CD4-positive, alpha-beta T cell (primary cell): Measurements from ENCODE around the gene NBPF6. TPM values are rescaled to one million over a fixed set of nuclear protein-coding genes. Genes with fewer than 3 reads are reported as not detected.

Source experiments
- ATAC-seq: fragments of 200-7000 bp; cut with Tn5 transposase; one replicate; pipeline ENCODE4 v1.10.0; 2022; ENCODE audit warnings: mild to moderate bottlenecking; ENCODE audit not compliant: poor library complexity
- CTCF ChIA-PET: fragments of 350-600 bp; sonication (Branson Sonifier 250); formaldehyde crosslinking; loops from one replicate; lab custom pipeline; 2021; ENCODE audit warnings: antibody characterized with exemption, inconsistent platforms; lab: Charles Lee
- POLR2A ChIA-PET: fragments of 350-600 bp; sonication (Branson Sonifier 250); formaldehyde crosslinking; loops from one replicate; lab custom pipeline; 2021; ENCODE audit warnings: antibody characterized with exemption, inconsistent platforms; lab: Charles Lee
- DNase-seq, 14 experiments: peaks; one replicate each; pipeline ENCODE4 v3.0.0-alpha.2; 2013 to 2020; ENCODE audit warnings: mixed read lengths in 2 of 14
- H3K27ac ChIP-seq, 2 donors: one replicate each; pipeline versions ENCODE4 v1.5.1 to v1.7.0; 2013; ENCODE audit warnings: low read length in 2 of 2, low read depth in 1 of 2, mild to moderate bottlenecking in 1 of 2
- H3K27me3 ChIP-seq, 2 experiments: 1 replicate in 1 of 2; 2 replicates in 1 of 2; pipeline versions ENCODE4 v1.6.1 to v1.7.0; 2013; ENCODE audit warnings: low read length in 2 of 2, control low read depth in 1 of 2, mild to moderate bottlenecking in 1 of 2, moderate library complexity in 1 of 2; ENCODE audit not compliant: insufficient read depth in 2 of 2, control insufficient read depth in 1 of 2
- H3K36me3 ChIP-seq: one replicate; pipeline ENCODE4 v1.6.1; 2013; ENCODE audit warnings: low read length, control low read depth; ENCODE audit not compliant: insufficient read depth
- H3K4me1 ChIP-seq: one replicate; pipeline ENCODE4 v1.6.1; 2013; ENCODE audit warnings: low read length, control low read depth; ENCODE audit not compliant: insufficient read depth
- H3K4me3 ChIP-seq: one replicate; pipeline ENCODE4 v1.5.1; 2013; ENCODE audit warnings: mild to moderate bottlenecking, low read length, moderate library complexity
- H3K9me3 ChIP-seq, 2 experiments: 1 replicate in 1 of 2; 2 replicates in 1 of 2; pipeline versions ENCODE4 v1.6.1 to v1.7.0; 2013; ENCODE audit warnings: low read length in 2 of 2, mild to moderate bottlenecking in 2 of 2, control low read depth in 1 of 2, moderate library complexity in 1 of 2; ENCODE audit not compliant: control insufficient read depth in 1 of 2, insufficient read depth in 1 of 2
- H3K27ac Mint-ChIP-seq: one replicate; pipeline ENCODE4 v1.8.0; 2020; ENCODE audit warnings: mixed read lengths
- H3K27me3 Mint-ChIP-seq: one replicate; pipeline ENCODE4 v1.8.0; 2021; ENCODE audit warnings: mixed read lengths
- H3K36me3 Mint-ChIP-seq: one replicate; pipeline ENCODE4 v1.8.0; 2021; ENCODE audit warnings: low read depth, mixed read lengths
- H3K4me1 Mint-ChIP-seq: one replicate; pipeline ENCODE4 v1.8.0; 2021; ENCODE audit warnings: low read depth, mixed read lengths
- H3K4me3 Mint-ChIP-seq: one replicate; pipeline ENCODE4 v1.8.0; 2020; ENCODE audit warnings: mild to moderate bottlenecking, mixed read lengths
- H3K9me3 Mint-ChIP-seq: one replicate; pipeline ENCODE4 v1.8.0; 2020; ENCODE audit warnings: mixed read lengths
- CTCF ChIP-seq: fragments of 200-600 bp; IDR thresholded peaks from one replicate; pipeline ENCODE4 v1.8.0; 2022; ENCODE audit warnings: antibody characterized with exemption, mild to moderate bottlenecking
- intact Hi-C, 2 experiments: fragments of 100-400 bp; cut with DNase I in 1 of 2; cut with micrococcal nuclease in 1 of 2; formaldehyde crosslinking; loops; one replicate each; pipeline versions ENCODE4 v1.15.1 to v1.9.0; 2023 to 2025; cut with DNase I, micrococcal nuclease
- total RNA-seq, 174 experiments: library from RNA in 2 of 174; stranded (reverse) in 2 of 174; gene quantifications; one replicate each; pipeline ENCODE4 v1.2.3 and lab custom pipeline; 2021 to 2026

Gene NBPF6
- total RNA-seq, 2 experiments from 2014 or later: not detected

GRCh38 chr1:108504447-108504846 is 54.3 kb downstream of the NBPF6 start:
- intact Hi-C loops: loop anchor here in 1 of 2 experiments (5.0 kb wide), 1 partner anchor 118 kb away; no protein-coding TSS in a partner anchor
- H3K4me3 ChIP-seq: no peak overlapping the region
- Mint-ChIP-seq H3K27me3 (peaks cover 37% of the 10 kb centered on the region), H3K4me1 (no peaks in the 10 kb centered on the region), H3K9me3 (no peaks in the 10 kb centered on the region), H3K36me3 (no peaks in the 10 kb centered on the region), H3K27ac (no peak overlapping the region), H3K4me3 (no peak overlapping the region)
- no peak for DNase-seq
- no peaks in the 10 kb centered on the region for H3K9me3 ChIP-seq
- no peak overlapping the region for H3K27ac ChIP-seq
- no peak for ATAC-seq
- POLR2A ChIA-PET: interaction anchor here (1.8 kb wide), 3 partner anchors 56 to 142 kb away, joined by 4 to 11 read pairs (median 7); partner anchors contain the start of gene EEIG2
- CTCF ChIA-PET: interaction anchor here (0.9 kb wide), 1 partner anchor 57 kb away, joined by 3 read pairs; no protein-coding TSS in a partner anchor
- H3K27me3 ChIP-seq: peaks cover 0 to 17% of the 10 kb centered on the region in 2 experiments
- peaks cover 14% of the 10 kb centered on the region for H3K4me1 ChIP-seq
- H3K36me3 ChIP-seq: no peaks in the 10 kb centered on the region
- TF ChIP-seq CTCF: no peak

- no peak overlapping the region for H3K27ac Mint-ChIP-seq
- CTCF ChIA-PET: interaction anchor here (0.6 kb wide), 1 partner anchor 625 kb away, joined by 3 read pairs; no protein-coding TSS in a partner anchor
These were observed 55.6 kb downstream of the NBPF6 start for GRCh38 chr1:108505763-108506070.

GRCh38 chr1:108511764-108512163 is 61.6 kb downstream of the NBPF6 start:
- POLR2A ChIA-PET: interaction anchor here (0.7 to 2.3 kb wide), 3 partner anchors 48 to 252 kb away, joined by 3 to 32 read pairs (median 9); partner anchors contain the start of gene EEIG2
- no peak for DNase-seq

More at GRCh38 chr1:108505763-108506070, 55.6 kb downstream of the NBPF6 start:
- H3K9me3 ChIP-seq: no peaks in the 10 kb centered on the region
- H3K4me1 ChIP-seq: peaks cover 14% of the 10 kb centered on the region
- no peak overlapping the region for H3K27ac ChIP-seq
- peaks cover 0 to 16% of the 10 kb centered on the region in 2 experiments for H3K27me3 ChIP-seq
- H3K4me3 ChIP-seq: no peak overlapping the region
- ATAC-seq (peak; percentile 39), DNase-seq (peak in 4 of 14 experiments; percentile 8 to 60 (median 23))
- Mint-ChIP-seq H3K27me3 (peaks cover 36% of the 10 kb centered on the region), H3K9me3 (no peaks in the 10 kb centered on the region), H3K36me3 (no peaks in the 10 kb centered on the region), H3K4me3 (no peak overlapping the region), H3K4me1 (no peaks in the 10 kb centered on the region)
- POLR2A ChIA-PET: interaction anchor here (0.6 to 1.8 kb wide), 5 partner anchors 55 to 186 kb away, joined by 3 to 11 read pairs (median 5); partner anchors contain the start of genes EEIG2 and PRPF38B
- no peaks in the 10 kb centered on the region for H3K36me3 ChIP-seq
- TF ChIP-seq CTCF: no peak
- intact Hi-C loops: no loop called here

More at GRCh38 chr1:108511764-108512163, 61.6 kb downstream of the NBPF6 start:
- intact Hi-C loops: loop anchor here (1.0 to 5.0 kb wide), 7 partner anchors 50 to 387 kb away; partner anchors contain the start of genes PRPF38B (in 1 of the 2) and STXBP3 (in 1 of the 2)
- no peaks in the 10 kb centered on the region for H3K4me1 Mint-ChIP-seq
- H3K27ac Mint-ChIP-seq: no peak overlapping the region
- no peak for TF ChIP-seq CTCF
- H3K36me3 Mint-ChIP-seq: no peaks in the 10 kb centered on the region
- no peaks in the 10 kb centered on the region for H3K4me1 ChIP-seq
- H3K27ac ChIP-seq: no peak overlapping the region
- H3K4me3 ChIP-seq: no peak overlapping the region
- H3K36me3 ChIP-seq: no peaks in the 10 kb centered on the region
- ATAC-seq: no peak
- peaks cover 0 to 10% of the 10 kb centered on the region in 2 experiments for H3K27me3 ChIP-seq
- CTCF ChIA-PET: interaction anchor here (1.3 to 4.0 kb wide), 5 partner anchors 49 to 180 kb away, joined by 9 to 49 read pairs (median 11); partner anchors contain the start of genes EEIG2 and PRPF38B
- H3K27me3 Mint-ChIP-seq: peaks cover 13% of the 10 kb centered on the region
- no peaks in the 10 kb centered on the region for H3K9me3 ChIP-seq
- H3K9me3 Mint-ChIP-seq: no peaks in the 10 kb centered on the region
- H3K4me3 Mint-ChIP-seq: no peak overlapping the region
